HepG2 (cell line): ENCODE results near the gene CDK11A. TPM values are rescaled to one million over a fixed set of nuclear protein-coding genes. Genes with fewer than 3 reads are reported as not detected.

Experiments
- DNMT1 ChIP-seq: sonication (generic); formaldehyde crosslinking; IDR thresholded peaks from 2 replicates; pipeline ENCODE4 v1.5.1; 2020; ENCODE audit warnings: mild to moderate bottlenecking, missing genetic modification reagents
- KLF13 ChIP-seq: sonication (generic); formaldehyde crosslinking; IDR thresholded peaks from 2 replicates; pipeline ENCODE4 v1.4.0; 2020; ENCODE audit warnings: mild to moderate bottlenecking, missing genetic modification reagents
- MATR3 ChIP-seq: sonication (generic); formaldehyde crosslinking; IDR thresholded peaks from 2 replicates; pipeline ENCODE4 v1.4.0; 2020; ENCODE audit warnings: missing genetic modification reagents
- NKX3-1 ChIP-seq: sonication (generic); formaldehyde crosslinking; IDR thresholded peaks from 2 replicates; pipeline ENCODE4 v1.5.0; 2020; ENCODE audit warnings: missing genetic modification reagents
- ZFP36L2 ChIP-seq: sonication (generic); formaldehyde crosslinking; IDR thresholded peaks from 2 replicates; pipeline ENCODE4 v1.4.0; 2020; ENCODE audit warnings: missing genetic modification reagents
- ZNF713 ChIP-seq: sonication (generic); formaldehyde crosslinking; IDR thresholded peaks from 2 replicates; pipeline ENCODE4 v1.4.0; 2020; ENCODE audit warnings: mild to moderate bottlenecking, missing genetic modification reagents
- ZSCAN12 ChIP-seq: sonication (generic); formaldehyde crosslinking; IDR thresholded peaks from 2 replicates; pipeline ENCODE4 v1.9.0; 2021; ENCODE audit warnings: mild to moderate bottlenecking, missing genetic modification reagents
- polyA plus RNA-seq, 8 experiments: library from polyadenylated mRNA; depleted of rRNA in 3 of 8; stranded (reverse) in 7 of 8; unstranded in 1 of 8; fragments of >200 nt; fragmentation: Illumina TruSeq in 4 of 8; extraction: Trizol in 4 of 8; gene quantifications; 2 replicates each; pipeline versions ENCODE4 v1.2.1 to v1.2.3, GENCODE V29; 2011 to 2016; ENCODE audit warnings: low read depth in 4 of 8, missing spikeins in 1 of 8, mixed read lengths in 1 of 8; ENCODE audit not compliant: insufficient read depth in 1 of 8
- total RNA-seq, 5 experiments: library from RNA; depleted of rRNA; stranded (reverse); fragments of >200 nt; fragmentation: Illumina TruSeq; extraction: Trizol; gene quantifications; 2 replicates each; pipeline ENCODE4 v1.2.3, GENCODE V29; 2016; ENCODE audit warnings: low read depth in 1 of 5
- TF ChIP-seq, protein P1 (sequence below): IDR thresholded peaks from 2 replicates; pipeline ENCODE4 v1.6.1; 2012; ENCODE audit warnings: low read length, improper control_type of control experiment
- TF ChIP-seq, protein P2 (sequence below): sonication (generic); formaldehyde crosslinking; IDR thresholded peaks from 2 replicates; pipeline ENCODE4 v1.4.0; 2020; ENCODE audit warnings: mild to moderate bottlenecking, missing genetic modification reagents
- TF ChIP-seq, protein P3 (sequence below): sonication (generic); formaldehyde crosslinking; IDR thresholded peaks from 2 replicates; pipeline ENCODE4 v1.4.0; 2020; ENCODE audit warnings: mild to moderate bottlenecking, missing genetic modification reagents
- TF ChIP-seq, protein P4 (sequence below): sonication (generic); formaldehyde crosslinking; conservative IDR thresholded peaks from 2 replicates; pipeline ENCODE4 v1.4.0; 2020; ENCODE audit warnings: missing genetic modification reagents
- TF ChIP-seq, protein P5 (sequence below): IDR thresholded peaks from 2 replicates; pipeline ENCODE4 v1.6.1; 2016; ENCODE audit warnings: missing compliant biosample characterization, missing genetic modification reagents, borderline replicate concordance
- TF ChIP-seq, protein P6 (sequence below): sonication (generic); formaldehyde crosslinking; IDR thresholded peaks from 2 replicates; pipeline ENCODE4 v1.8.1; 2022; ENCODE audit warnings: low read depth, mild to moderate bottlenecking, missing genetic modification reagents
- TF ChIP-seq, protein P7 (sequence below): sonication (generic); formaldehyde crosslinking; IDR thresholded peaks from 2 replicates; pipeline ENCODE4 v1.4.0; 2020; ENCODE audit warnings: missing genetic modification reagents

CDK11A gene
- total and polyA plus RNA-seq, 2 of the 13 experiments (the other 11 are each of a cell fraction or from before 2014, with no cell fraction given) = 11.2 to 17.9 TPM

DNA sequence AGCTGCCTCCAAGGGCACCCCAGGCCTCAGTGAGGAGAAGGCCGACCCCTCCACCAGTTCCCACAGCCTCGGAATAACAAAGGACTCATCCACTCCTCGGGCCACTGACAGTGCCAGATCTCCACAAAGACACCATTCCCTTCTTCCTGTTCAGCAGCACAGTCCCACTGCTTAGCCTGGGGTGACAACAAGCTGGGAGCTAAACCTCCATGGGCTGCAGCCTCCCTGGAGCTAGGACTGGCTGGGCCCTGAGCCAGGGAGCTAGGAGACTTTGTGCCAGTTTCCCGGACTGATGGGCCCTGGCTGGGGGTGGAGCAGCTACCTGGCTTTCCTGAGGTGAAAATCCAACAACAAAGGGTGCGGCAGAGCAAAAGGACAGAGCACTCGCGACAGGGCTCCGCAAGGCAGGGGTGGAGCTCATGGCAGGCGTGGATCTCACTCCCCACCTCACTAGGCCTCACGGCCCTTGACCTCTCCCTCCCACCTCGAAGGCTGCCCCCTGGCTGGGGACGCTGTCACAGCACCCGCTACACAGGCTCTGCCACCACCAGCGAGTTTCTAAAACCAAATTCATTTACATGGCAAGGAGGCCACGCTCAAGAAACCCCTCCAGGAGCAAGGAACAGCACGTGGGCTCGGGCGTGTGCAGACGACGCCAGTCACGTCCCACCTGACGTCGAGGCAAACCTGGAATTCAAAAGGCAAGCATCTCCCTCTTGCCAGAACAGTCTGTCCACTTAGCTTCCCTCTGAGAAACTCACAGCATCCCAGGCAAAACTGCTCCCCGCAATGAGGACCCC lies 45.4 kb downstream of the CDK11A start (continued):
- TF ChIP-seq, protein P1, sequence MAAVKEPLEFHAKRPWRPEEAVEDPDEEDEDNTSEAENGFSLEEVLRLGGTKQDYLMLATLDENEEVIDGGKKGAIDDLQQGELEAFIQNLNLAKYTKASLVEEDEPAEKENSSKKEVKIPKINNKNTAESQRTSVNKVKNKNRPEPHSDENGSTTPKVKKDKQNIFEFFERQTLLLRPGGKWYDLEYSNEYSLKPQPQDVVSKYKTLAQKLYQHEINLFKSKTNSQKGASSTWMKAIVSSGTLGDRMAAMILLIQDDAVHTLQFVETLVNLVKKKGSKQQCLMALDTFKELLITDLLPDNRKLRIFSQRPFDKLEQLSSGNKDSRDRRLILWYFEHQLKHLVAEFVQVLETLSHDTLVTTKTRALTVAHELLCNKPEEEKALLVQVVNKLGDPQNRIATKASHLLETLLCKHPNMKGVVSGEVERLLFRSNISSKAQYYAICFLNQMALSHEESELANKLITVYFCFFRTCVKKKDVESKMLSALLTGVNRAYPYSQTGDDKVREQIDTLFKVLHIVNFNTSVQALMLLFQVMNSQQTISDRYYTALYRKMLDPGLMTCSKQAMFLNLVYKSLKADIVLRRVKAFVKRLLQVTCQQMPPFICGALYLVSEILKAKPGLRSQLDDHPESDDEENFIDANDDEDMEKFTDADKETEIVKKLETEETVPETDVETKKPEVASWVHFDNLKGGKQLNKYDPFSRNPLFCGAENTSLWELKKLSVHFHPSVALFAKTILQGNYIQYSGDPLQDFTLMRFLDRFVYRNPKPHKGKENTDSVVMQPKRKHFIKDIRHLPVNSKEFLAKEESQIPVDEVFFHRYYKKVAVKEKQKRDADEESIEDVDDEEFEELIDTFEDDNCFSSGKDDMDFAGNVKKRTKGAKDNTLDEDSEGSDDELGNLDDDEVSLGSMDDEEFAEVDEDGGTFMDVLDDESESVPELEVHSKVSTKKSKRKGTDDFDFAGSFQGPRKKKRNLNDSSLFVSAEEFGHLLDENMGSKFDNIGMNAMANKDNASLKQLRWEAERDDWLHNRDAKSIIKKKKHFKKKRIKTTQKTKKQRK = no peak
- TF ChIP-seq, protein P2, sequence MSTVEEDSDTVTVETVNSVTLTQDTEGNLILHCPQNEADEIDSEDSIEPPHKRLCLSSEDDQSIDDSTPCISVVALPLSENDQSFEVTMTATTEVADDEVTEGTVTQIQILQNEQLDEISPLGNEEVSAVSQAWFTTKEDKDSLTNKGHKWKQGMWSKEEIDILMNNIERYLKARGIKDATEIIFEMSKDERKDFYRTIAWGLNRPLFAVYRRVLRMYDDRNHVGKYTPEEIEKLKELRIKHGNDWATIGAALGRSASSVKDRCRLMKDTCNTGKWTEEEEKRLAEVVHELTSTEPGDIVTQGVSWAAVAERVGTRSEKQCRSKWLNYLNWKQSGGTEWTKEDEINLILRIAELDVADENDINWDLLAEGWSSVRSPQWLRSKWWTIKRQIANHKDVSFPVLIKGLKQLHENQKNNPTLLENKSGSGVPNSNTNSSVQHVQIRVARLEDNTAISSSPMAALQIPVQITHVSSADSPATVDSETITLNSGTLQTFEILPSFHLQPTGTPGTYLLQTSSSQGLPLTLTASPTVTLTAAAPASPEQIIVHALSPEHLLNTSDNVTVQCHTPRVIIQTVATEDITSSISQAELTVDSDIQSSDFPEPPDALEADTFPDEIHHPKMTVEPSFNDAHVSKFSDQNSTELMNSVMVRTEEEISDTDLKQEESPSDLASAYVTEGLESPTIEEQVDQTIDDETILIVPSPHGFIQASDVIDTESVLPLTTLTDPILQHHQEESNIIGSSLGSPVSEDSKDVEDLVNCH (CRISPR knock-in tag) = no peak
- TF ChIP-seq, protein P3, sequence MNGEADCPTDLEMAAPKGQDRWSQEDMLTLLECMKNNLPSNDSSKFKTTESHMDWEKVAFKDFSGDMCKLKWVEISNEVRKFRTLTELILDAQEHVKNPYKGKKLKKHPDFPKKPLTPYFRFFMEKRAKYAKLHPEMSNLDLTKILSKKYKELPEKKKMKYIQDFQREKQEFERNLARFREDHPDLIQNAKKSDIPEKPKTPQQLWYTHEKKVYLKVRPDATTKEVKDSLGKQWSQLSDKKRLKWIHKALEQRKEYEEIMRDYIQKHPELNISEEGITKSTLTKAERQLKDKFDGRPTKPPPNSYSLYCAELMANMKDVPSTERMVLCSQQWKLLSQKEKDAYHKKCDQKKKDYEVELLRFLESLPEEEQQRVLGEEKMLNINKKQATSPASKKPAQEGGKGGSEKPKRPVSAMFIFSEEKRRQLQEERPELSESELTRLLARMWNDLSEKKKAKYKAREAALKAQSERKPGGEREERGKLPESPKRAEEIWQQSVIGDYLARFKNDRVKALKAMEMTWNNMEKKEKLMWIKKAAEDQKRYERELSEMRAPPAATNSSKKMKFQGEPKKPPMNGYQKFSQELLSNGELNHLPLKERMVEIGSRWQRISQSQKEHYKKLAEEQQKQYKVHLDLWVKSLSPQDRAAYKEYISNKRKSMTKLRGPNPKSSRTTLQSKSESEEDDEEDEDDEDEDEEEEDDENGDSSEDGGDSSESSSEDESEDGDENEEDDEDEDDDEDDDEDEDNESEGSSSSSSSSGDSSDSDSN (CRISPR knock-in tag) = peak; percentile 72; the same call in 1 of the 2 replicates
- TF ChIP-seq, protein P4, sequence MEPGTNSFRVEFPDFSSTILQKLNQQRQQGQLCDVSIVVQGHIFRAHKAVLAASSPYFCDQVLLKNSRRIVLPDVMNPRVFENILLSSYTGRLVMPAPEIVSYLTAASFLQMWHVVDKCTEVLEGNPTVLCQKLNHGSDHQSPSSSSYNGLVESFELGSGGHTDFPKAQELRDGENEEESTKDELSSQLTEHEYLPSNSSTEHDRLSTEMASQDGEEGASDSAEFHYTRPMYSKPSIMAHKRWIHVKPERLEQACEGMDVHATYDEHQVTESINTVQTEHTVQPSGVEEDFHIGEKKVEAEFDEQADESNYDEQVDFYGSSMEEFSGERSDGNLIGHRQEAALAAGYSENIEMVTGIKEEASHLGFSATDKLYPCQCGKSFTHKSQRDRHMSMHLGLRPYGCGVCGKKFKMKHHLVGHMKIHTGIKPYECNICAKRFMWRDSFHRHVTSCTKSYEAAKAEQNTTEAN = no peak
- no peak for TF ChIP-seq DNMT1
- no peak for TF ChIP-seq ZSCAN12 (CRISPR knock-in tag)
- TF ChIP-seq KLF13 (CRISPR knock-in tag) = no peak
- no peak for TF ChIP-seq MATR3
- TF ChIP-seq, protein P5, sequence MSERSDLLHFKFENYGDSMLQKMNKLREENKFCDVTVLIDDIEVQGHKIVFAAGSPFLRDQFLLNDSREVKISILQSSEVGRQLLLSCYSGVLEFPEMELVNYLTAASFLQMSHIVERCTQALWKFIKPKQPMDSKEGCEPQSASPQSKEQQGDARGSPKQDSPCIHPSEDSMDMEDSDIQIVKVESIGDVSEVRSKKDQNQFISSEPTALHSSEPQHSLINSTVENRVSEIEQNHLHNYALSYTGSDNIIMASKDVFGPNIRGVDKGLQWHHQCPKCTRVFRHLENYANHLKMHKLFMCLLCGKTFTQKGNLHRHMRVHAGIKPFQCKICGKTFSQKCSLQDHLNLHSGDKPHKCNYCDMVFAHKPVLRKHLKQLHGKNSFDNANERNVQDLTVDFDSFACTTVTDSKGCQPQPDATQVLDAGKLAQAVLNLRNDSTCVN (CRISPR knock-in tag) = 0 out of 2 replicates have a peak, but pooled peaks have one; percentile 18
- no peak for TF ChIP-seq ZNF713 (CRISPR knock-in tag)
- TF ChIP-seq, protein P6, sequence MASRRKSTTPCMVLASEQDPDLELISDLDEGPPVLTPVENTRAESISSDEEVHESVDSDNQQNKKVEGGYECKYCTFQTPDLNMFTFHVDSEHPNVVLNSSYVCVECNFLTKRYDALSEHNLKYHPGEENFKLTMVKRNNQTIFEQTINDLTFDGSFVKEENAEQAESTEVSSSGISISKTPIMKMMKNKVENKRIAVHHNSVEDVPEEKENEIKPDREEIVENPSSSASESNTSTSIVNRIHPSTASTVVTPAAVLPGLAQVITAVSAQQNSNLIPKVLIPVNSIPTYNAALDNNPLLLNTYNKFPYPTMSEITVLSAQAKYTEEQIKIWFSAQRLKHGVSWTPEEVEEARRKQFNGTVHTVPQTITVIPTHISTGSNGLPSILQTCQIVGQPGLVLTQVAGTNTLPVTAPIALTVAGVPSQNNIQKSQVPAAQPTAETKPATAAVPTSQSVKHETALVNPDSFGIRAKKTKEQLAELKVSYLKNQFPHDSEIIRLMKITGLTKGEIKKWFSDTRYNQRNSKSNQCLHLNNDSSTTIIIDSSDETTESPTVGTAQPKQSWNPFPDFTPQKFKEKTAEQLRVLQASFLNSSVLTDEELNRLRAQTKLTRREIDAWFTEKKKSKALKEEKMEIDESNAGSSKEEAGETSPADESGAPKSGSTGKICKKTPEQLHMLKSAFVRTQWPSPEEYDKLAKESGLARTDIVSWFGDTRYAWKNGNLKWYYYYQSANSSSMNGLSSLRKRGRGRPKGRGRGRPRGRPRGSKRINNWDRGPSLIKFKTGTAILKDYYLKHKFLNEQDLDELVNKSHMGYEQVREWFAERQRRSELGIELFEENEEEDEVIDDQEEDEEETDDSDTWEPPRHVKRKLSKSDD = 0 out of 2 replicates have a peak, but pooled peaks have one; percentile 25
- TF ChIP-seq NKX3-1 (CRISPR knock-in tag) = no peak
- TF ChIP-seq, protein P7, sequence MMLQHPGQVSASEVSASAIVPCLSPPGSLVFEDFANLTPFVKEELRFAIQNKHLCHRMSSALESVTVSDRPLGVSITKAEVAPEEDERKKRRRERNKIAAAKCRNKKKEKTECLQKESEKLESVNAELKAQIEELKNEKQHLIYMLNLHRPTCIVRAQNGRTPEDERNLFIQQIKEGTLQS = no peak
- no peak for TF ChIP-seq ZFP36L2
